Testis (tissue), 3 donors: Measurements from ENCODE around the gene EGLN2. TPM values are rescaled to one million over a fixed set of nuclear protein-coding genes. Genes with fewer than 3 reads are reported as not detected.
"Not testable (repeated sequence)": the region's sequence is repeated elsewhere in the genome, so short reads cannot be mapped to it uniquely, and the experiment has no call there.

Experiments used
- DNase-seq: peaks from one replicate; pipeline ENCODE4 v3.0.0-alpha.2; 2019
- H3K27ac ChIP-seq, 2 donors: fragments of 200-600 bp; sonication (generic); one replicate each; pipeline ENCODE4 v1.5.1; 2019
- H3K27me3 ChIP-seq: fragments of 200-600 bp; sonication (generic); one replicate; pipeline ENCODE4 v1.5.1; 2019
- H3K36me3 ChIP-seq: fragments of 200-600 bp; sonication (generic); one replicate; pipeline ENCODE4 v1.5.1; 2017; ENCODE audit warnings: low read depth; ENCODE audit errors: missing control alignments
- H3K4me1 ChIP-seq: fragments of 200-600 bp; sonication (generic); one replicate; pipeline ENCODE4 v1.5.1; 2019
- H3K4me3 ChIP-seq, 2 donors: fragments of 200-600 bp; sonication (generic); one replicate each; pipeline ENCODE4 v1.5.1; 2017 to 2019
- H3K9me3 ChIP-seq: fragments of 200-600 bp; sonication (generic); one replicate; pipeline ENCODE4 v1.5.1; 2017
- CTCF ChIP-seq, 3 experiments: fragments of 450-650 bp in 2 of 3; fragments of 200-600 bp in 1 of 3; sonication (generic) in 1 of 3; IDR thresholded peaks; one replicate each; pipeline ENCODE4 v1.5.1; 2016 to 2019; ENCODE audit warnings: antibody characterized with exemption in 3 of 3, mild to moderate bottlenecking in 2 of 3, moderate library complexity in 1 of 3
- POLR2A ChIP-seq: fragments of 450-650 bp; IDR thresholded peaks from one replicate; pipeline ENCODE4 v1.6.1; 2017; ENCODE audit warnings: antibody characterized with exemption, mild to moderate bottlenecking, moderate library complexity
- WGBS, 2 donors: methylation state at CpG; one replicate each; pipeline ENCODE4 v1.1.5; 2018; 5-methylcytosine and 5-hydroxymethylcytosine counted together
- intact Hi-C: fragments of 100-400 bp; cut with DNase I; formaldehyde crosslinking; loops from one replicate; pipeline ENCODE4 v1.15.1; 2023; ENCODE audit warnings: low total_unique reads
- polyA plus RNA-seq: library from polyadenylated mRNA; stranded (reverse); fragments of 350-450 nt; fragmentation: Illumina TruSeq; extraction: RNeasy Lipid Tissue Mini Kit (QIAGEN cat#74804); gene quantifications from one replicate; pipeline ENCODE4 v1.2.3, GENCODE V29; 2014; ENCODE audit warnings: low read depth, low replicate concordance; ENCODE audit not compliant: insufficient read depth
- total RNA-seq, 2 donors: library from RNA; depleted of rRNA; stranded (reverse); fragments of >200 nt; gene quantifications; one replicate each; pipeline ENCODE4 v1.2.3, GENCODE V29; 2016

The EGLN2 gene
- total and polyA plus RNA-seq, 3 donors from 2014 or later: 245 to 489 (median 260) TPM

DNA sequence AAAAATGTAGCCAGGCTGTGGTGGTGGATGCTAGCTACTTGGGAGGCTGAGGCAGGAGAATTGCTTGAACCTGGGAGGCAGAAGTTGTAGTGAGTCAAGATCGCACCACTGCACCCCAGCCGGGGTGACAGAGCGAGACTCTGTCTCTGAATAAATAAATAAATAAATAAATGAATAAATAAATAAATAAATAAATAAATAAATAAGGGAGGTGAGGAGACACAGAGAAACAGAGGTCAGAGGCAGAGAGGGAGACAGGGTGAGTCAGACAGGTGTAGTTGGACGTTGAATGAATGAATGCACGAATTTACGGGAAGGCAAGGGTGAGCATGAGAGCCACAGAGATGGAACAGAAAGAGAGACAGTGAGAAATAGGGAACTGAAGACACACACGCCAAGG, 17.9 kb upstream of the EGLN2 start:
- TF ChIP-seq POLR2A (no peak), CTCF (IDR thresholded peaks at IDR 0.05) (no peak)
- 93 to 96% methylated on average over 7 of the region's 7 CpGs for WGBS, 2 donors
- Histone ChIP-seq H3K27ac (no peak overlapping the region), H3K9me3 (no peaks in the 10 kb centered on the region), H3K27me3 (no peaks in the 10 kb centered on the region), H3K4me1 (peaks cover 12% of the 10 kb centered on the region), H3K36me3 (no peaks in the 10 kb centered on the region), H3K4me3 (no peak overlapping the region)
- DNase-seq: no peak
- intact Hi-C loops: no loop called here

DNA sequence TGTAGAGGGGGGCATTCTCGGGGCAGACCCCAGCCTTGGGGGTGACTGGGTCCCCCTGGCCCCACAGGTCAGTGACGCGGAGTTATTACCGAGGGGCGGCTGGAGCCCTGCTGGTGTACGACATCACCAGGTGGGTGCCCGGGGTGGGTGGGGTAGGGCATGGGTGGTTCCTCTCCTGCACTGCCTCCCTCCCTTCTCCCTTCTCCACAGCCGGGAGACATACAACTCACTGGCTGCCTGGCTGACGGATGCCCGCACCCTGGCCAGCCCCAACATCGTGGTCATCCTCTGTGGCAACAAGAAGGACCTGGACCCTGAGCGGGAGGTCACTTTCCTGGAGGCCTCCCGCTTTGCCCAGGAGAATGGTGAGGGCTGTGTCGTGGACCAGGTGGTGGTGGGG, 15.3 kb upstream of the EGLN2 start:
- no peaks in the 10 kb centered on the region for H3K27me3 ChIP-seq
- no peak for DNase-seq
- no peaks in the 10 kb centered on the region for H3K9me3 ChIP-seq
- peaks cover 4% of the 10 kb centered on the region for H3K4me1 ChIP-seq
- H3K36me3 ChIP-seq: no peaks in the 10 kb centered on the region
- TF ChIP-seq POLR2A (no peak), CTCF (IDR thresholded peaks at IDR 0.05) (no peak)
- no peak overlapping the region for H3K4me3 ChIP-seq
- intact Hi-C loops: no loop called here
- no peak overlapping the region for H3K27ac ChIP-seq
- 89% methylated on average over 10 to 14 of the region's 14 CpGs for WGBS, 2 donors

GRCh38 chr19:40784146-40784545, 14.8 kb upstream of the EGLN2 start:
- DNase-seq, H3K4me3 ChIP-seq, intact Hi-C loops, H3K9me3 ChIP-seq, H3K27me3 ChIP-seq, H3K27ac ChIP-seq, H3K4me1 ChIP-seq, H3K36me3 ChIP-seq: not testable (repeated sequence)
- WGBS, 2 donors: 100% methylated on average over 2 of the region's 2 CpGs

- 50 to 86% methylated on average over 1 of the region's 1 CpG for whole genome bisulfite sequencing, 2 donors
- no peaks in the 10 kb centered on the region for H3K27me3 ChIP-seq
- no peaks in the 10 kb centered on the region for H3K36me3 ChIP-seq
Observed at GRCh38 chr19:40785526-40785925, 13.5 kb upstream of the EGLN2 start.

More at GRCh38 chr19:40785526-40785925, 13.5 kb upstream of the EGLN2 start:
- TF ChIP-seq POLR2A: no peak
- TF ChIP-seq CTCF (IDR thresholded peaks at IDR 0.05): no peak
- no peak overlapping the region for H3K27ac ChIP-seq
- intact Hi-C loops: no loop called here
- no peaks in the 10 kb centered on the region for H3K9me3 ChIP-seq
- no peaks in the 10 kb centered on the region for H3K4me1 ChIP-seq
- no peak overlapping the region for H3K4me3 ChIP-seq
- no peak for DNase-seq
